DMS79 (cell line): Measurements from ENCODE around the gene C1orf52.
"Not testable (repeated sequence)": the region's sequence is repeated elsewhere in the genome, so short reads cannot be mapped to it uniquely, and the experiment has no call there.

ENCODE experiments used
- DNase-seq: peaks from one replicate; lab custom pipeline; 2025; lab: John Stamatoyannopoulos, UW

Gene C1orf52

DNA sequence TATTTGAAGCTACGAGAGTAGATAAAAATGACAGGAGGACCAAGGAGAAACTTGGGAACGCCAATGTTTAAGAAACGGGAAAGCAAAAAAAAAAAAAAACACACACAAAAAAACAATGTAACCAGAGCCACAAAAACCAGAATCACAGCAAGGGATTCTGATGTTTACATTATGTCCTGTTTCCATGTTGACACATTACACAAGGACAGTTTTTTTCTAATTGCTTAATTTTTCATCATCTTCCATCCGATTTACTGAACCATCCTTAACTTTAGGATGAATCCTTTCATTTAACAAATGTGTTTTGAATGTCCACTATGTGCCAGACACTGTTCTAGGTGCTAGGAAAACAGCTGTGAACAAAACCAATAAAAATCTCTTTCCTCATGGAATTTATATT lies 18.3 kb upstream of the C1orf52 start:
- DNase-seq: no peak

DNA sequence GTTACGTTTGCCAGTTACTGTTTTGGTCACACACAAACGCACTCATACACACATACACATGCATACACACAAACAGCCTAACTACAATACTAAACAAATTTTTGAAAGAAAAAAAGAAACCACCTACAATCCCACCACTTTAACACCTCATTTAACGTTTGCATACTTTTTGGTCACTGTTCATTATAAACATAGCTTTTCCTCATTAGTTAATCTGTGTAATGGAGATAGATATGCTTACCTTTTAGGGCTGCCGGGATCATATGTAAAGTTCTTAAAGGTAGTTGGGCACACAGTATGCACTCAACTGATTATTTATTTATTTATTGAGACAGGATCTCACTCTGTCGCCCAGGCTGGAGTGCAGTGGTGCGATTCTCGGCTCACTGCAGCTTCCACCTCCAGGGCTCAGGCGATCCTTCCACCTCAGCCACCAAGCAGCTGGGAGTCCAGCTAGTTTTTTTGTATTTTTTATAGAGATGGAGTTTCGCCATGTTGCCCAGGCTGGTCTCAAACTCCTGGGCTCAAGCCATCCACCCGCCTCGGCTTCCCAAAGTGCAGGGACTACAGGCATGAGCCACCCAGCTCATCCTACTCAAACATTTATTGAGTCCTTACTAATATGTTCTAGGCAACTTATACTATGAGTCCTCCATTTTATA lies 17.6 kb upstream of the C1orf52 start:
- no peak for DNase-seq

DNA sequence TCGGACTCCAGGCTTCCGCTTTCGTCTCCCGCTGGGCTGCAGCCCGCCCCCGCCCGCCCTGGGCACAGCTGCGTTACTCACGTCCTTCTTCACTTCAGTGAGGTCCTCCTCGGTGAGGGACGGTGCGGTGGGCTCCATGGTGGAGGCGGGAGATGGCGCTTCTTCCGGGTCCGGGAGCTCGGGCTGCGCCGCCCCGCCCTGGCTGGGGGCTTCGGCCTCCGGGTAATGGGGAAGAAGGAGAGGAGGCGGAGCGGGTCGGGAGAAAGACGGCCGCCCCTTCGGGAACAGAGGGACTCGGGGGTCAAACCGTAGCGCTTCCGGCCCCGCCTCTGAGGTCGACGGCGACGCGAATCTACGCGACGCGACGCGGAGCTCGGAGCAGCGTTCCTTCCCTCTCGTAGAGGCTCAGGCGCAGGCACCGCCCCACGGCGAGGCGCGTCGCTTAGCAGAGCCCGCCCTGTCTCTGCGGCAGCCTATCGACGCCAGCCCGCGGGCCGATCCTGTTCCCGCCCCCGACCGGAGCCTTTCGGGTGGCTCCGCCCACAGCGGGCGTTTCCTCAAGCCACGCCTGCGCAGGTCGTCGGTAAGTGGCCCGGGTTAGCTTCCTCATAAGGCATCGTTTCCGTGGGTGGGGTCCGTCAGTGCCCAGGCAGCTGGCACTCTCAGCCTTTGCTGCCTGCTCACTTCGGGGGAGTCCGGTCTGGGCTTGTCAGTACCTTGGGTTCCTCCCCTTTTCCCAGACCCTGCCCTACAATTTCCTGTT lies 16.9 kb upstream of the C1orf52 start, which contains the start of gene BCL10:
Gene BCL10, minus strand, starts transcription at position 418 of the 763 bp plus-strand sequence. Its CDS starts 280 bp downstream, at position 138.
- peak; percentile 98 for DNase-seq

DNA sequence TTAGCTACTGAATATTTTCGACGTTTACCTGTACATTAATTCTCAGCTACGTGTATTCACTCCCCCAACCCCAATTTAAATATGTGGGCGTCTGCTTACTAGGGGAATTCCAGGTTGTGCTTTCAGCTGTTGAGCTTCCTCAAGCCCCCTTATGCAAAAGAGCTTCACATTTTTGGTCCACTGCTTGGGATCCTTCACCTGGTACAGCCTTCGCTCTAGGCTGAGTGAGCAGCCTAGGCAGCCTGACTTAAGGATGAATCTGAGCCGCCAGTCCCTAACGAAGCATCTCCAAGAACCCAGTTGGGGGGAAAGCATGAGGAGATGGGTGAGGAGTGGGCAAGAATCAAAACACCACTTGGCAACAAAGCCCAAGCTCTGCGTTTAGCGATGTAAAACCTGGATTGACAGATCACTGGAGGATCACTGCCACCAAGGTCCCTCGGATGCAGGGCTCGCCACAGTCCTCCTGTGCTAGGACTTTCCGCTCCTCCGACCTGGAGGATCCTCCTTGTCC lies 16.3 kb upstream of the C1orf52 start:
- DNase-seq: no peak

DNA sequence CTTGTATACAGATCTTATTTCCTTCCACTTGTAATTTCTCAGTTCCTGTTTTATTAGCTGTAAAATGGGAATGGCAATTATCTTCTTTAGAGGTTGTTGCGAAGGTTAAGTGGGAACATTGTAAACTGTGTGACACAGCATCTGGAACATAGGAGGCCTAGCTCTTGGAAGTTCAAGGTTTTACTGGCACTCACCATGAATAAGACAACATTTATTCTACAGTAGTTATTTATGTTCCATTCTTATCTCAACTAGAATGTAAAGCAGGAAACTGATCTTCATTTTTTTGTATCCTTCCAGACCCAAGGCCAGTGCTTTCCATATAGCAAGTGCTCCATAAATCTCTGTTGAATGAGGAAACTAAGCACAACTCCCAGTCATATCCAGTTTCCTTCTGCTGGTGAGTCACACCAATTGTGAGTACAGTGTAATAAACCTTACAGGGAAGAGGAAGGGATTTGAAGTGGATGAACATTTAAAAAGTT lies 15.5 kb upstream of the C1orf52 start:
- no peak for DNase-seq

DNA sequence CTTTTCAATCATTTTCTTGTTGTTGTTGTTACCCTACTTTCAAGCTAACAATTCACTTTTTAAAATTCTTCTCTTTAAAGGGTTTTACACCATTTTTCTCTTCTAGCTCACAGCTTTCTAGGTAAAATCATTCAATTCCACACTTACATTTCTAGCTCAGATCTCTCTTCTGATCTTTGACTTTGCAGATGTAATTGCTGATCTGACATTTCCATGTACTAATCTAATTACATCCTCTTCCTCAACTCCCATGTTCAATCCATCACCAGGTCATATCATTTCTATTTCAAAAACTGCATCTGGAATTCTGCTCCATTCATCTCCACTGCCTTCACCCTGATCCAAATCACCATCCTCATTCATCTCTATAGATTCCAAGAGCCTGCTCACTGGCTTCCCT lies 13.9 kb upstream of the C1orf52 start:
- DNase-seq: no peak

DNA sequence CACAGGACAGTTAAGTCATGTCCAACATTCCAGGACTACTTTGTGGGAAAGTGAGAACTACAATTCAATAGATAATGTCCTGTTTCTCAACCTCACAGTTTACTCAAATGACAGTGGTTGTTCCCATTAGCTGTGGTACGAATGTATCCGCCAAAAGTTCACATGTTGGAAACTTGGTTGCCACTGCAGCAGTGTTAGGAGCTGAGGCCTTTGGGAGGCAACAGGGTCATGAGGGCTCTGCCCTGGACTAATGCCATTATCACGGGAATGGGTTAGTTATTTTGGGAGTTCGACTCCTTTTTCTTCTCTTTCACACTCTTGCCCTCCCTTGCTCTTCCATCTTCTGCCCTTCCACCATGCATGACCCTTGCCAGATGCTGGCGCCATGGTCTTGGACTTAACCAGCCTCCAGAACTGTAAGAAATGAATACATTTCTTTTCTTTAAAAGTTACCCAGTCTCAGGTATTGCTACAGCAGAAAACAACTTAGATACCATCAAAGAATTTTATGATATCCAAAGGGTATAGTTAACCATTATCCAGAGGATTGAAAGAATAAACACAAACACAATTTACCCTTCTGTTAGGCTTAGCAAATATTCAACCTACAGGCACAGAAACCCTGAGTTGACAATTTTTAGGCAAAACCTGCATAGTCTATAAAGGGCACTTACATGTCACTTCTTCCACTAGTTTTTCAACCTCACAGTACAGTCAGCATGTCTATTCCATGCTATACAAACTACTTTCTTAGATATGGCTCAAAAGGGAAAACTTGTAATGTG lies 9.5 kb upstream of the C1orf52 start:
- no peak for DNase-seq

DNA sequence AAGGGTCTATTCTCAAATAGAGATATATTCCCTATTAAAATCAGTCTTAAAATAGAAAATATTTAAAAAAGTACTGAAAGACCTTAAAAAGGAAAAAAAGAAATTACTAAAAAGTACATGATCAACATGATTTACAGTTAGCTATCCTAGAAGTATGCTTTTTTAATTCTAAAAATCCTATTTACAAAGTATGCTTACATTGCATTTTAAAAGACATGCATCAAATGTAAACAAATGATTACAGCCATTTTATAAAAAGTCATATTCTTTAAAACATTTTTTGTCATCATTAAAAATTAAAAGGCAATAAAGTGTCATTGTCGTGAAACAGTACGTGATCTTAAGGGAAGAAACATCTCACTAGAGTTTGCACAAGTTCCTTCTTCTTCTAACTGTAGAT lies 7.9 kb upstream of the C1orf52 start:
- no peak for DNase-seq

DNA sequence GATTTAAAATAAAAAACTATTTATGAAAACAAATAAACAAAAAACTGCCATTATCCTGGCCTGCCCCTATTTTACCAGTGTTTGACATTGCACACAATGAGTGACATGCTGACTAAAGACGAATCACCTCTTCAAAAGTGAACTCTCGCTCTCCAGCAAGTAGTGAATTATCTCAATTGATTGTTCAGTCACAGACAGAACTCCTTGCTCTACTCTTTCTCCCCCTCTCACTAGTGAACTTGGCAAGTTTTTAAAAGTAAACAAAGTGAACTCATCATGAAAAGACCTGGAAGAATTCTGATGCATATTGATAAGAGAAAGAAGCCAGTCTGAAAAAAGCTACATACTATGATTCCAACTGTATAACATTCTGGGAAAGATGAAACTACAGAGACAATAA lies 4.7 kb upstream of the C1orf52 start:
- no peak for DNase-seq

DNA sequence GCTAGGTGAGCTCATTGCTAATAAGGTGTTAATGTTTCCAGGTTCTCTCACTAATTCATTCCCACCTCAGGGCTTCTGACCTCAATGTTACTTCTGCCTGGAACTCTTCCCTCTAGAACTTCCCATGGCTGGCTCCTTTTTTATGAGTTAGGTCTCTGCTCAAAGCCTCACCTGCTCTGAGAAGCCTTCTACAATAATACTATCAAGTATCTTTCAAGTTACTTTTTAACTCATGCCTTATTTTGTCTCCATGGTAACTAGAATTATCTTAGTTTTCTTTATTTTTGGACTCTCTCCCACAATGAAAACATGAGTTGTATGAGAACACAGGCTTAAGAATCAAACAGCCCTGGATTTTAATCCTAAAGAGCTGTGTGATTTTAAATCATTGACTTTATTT lies 3.5 kb upstream of the C1orf52 start:
- DNase-seq: no peak

DNA sequence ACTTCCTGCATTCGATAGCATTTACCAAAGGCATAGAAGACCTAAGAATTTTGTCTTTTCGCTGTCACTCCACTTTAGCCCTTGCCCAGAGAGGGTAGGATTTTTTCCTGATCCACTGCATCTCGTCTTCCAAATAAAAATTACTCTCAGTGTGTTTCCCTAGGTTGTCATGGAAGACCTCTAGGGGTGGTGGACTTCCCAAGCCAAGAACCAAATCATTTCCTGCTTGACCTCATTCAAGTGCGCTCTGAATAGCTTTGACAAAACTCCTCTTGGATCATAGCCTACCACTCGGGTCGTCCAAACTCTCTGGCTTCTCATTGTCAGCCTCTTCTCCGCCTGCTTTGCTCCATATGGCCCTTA lies 431 bp upstream of the C1orf52 start:
- DNase-seq: no peak

DNA sequence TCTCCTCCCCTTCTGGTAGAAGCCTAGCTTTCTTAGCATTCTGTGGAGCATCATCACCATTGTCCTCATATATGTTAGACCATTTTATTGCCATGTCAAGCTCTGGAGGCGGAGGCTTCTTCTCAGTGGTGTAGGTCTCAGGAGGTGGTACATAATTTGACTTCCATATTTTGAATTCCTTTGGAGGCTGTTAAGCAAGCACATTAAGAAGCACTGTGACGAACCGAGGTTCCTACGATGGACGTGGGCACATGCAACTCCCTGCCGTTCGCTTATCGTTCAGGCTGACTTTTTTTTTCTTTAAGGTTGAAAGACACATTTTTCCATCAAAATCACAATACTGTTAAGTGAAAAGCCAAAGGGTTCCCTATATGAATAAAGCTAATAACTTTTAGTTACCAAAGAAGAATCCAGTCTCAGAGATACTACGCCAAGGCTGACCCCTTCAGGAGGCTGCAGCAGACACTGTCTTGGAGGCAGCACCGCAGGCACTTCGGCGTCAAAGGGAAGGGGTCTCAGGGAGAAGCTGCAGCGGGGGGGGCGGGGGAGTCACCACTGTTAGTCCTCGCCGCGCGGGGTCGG lies 835 bp downstream of the C1orf52 start:
- no peak for DNase-seq

DNA sequence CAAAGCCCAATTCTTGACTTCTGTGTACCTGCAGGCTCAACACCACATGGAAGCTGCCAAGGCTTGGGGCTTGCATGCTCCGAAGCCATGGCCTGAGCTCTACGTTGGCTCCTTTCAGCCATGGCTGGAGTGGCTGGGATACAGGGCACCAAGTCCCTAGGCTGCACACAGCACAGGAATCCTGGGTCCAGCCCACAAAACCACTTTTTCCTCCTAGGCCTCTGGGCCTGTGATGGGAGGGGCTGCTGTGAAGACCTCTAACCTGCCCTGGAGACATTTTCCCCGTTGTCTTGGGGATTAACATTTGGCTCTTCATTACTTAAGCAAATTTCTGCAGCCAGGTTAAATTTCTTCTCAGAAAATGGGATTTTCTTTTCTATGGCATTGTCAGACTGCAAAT lies 10.4 kb downstream of the C1orf52 start:
- DNase-seq: not testable (repeated sequence)

DNA sequence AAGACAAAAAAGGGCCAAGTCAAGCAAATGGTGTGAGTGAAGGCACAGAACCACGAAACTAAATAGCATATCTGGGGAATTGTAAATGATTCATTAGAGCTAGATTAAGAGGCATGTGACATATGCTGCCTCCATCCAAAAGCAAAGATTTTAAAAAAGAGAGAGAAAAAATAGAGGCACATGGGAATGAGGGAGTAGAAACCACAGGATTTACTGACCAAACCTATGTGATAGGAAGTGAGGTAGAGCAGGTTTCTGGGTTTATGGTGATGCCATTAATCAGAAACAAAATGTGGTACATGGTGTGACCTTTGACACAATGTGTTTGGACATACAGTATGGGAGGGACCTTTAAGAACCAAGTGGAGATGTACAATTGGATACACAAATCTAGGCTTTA lies 13.6 kb downstream of the C1orf52 start:
- DNase-seq: no peak

DNA sequence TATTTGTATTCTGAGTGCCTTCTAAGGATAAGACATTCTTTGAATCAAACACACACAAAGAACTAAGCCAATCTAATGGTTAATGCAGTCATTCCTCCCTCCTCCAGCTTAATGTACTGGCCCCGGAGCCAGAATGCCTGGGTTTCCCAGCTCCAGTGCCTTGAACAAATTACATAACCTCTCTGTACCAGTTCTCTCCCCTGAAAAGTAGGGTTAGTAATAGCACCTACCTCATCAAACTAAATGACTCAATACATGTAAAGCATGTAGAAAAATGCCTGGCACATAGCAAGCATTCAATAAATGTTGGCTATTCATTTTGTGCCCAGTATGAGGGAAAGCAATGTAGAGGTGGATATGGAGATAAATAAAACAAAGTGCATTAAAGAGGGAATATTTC lies 14.0 kb downstream of the C1orf52 start:
- no peak for DNase-seq

DNA sequence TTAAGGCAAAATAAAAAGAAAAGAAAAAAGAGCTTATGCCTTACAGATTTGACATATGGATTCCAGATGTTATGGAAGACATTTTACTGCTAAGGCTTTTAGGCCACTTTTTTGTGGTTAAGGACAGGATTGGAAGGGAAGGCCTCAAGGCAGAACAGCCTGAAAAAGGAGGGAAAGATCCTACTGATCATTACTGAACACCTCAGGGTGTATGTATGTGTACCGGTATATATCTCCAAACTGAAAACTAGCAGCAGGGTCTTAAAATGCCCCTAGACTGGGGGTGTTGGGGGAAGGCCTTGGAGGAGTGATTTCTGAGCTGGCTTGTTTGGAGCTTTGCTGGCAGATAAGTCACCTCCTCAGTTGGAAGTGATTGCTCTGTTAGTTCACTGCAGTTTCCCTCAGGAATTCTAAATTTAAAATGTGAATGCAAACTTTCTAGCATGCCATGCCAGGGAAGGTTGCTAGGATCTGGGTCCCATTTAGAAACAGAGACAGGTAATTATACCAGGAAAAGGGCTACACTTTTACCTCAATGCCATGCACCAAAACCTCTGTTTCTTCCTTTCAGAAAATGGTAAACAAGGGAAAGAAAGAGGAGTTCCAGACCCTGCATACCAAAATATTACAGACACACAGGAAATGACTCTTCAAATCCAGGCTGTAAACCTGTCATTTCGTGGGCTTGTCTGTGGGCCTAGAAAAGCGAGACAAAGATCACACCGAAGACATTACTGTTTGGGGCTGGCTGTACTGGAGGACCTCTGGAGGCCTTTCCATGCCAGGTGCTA lies 15.0 kb downstream of the C1orf52 start:
- no peak for DNase-seq

DNA sequence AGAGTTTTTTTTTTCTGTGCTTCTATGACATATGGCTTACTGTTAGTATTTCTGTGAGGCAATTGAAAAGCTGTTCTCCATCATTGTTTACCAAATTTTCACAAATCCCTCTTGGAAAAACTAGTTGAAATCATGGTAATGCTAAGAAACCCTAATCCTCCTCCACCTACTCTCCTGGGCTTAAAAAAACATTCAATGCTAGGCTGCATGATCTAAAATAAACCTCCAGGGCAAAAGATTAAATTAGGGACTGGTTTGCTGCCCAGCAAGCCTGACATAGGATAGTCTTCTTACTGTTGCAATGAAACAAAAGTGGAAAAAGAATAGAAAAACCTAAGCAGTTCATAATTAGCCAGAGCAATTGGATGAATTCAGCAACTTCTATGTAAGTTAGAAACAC lies 16.1 kb downstream of the C1orf52 start:
- DNase-seq: no peak

DNA sequence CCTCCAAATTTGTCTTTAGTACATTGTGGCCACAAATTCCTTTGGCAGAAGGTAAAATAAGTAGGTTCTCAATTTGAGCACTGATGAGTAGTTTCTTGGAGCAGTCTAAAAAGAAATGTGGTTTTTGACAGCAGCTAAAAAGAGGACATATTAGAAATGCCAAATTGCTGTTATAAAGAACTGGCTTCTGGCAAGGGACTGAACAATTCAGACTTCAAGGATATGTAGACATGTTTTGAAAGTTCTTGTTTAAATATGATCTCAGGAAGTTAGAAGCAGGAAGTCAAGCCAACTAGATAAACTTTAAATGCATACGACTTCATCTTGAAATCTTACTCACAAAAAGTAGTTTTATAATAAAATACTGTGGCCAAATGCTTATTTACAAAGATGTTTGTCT lies 18.8 kb downstream of the C1orf52 start:
- no peak for DNase-seq

DNA sequence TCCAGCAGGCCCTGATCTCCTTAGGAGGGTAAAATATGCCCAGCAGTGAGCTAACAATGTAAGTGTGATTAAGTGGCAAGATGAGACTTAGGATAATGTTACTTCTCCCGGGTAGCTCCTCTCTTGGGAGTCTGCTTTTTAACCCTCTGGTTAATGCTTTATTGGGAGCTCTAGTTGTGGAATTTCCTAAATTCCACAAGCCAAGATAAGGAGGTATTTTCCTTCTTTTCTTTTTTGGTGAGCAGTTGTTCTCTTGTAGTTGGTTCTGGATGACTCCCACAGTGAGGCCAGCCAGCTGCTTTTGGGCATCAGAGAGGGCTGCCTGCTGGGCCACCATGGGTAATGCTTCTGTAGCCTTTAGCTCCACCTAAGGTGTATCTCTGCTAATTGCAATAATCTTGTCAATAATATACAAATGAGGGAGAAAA lies 19.3 kb downstream of the C1orf52 start:
- DNase-seq: peak; percentile 30

DNA sequence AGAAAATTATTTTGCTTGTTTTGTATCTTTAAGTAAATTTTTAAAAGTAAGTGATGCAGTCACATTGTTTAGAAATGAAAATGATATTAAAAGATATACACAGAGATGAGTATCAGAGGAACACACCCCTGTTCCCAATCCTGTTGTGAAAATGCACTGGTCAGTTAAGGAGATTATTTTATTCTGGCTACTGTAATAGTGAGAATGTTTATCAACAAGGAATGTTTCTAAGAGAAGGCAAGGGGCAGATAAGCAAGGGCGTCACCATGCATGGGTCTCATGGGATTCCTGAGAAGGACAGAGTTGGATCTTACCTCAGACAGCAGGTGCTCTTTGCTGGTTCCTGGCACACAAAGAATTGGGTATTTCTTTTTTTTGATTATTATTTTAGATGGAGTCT lies 21.8 kb downstream of the C1orf52 start:
- no peak for DNase-seq

DNA sequence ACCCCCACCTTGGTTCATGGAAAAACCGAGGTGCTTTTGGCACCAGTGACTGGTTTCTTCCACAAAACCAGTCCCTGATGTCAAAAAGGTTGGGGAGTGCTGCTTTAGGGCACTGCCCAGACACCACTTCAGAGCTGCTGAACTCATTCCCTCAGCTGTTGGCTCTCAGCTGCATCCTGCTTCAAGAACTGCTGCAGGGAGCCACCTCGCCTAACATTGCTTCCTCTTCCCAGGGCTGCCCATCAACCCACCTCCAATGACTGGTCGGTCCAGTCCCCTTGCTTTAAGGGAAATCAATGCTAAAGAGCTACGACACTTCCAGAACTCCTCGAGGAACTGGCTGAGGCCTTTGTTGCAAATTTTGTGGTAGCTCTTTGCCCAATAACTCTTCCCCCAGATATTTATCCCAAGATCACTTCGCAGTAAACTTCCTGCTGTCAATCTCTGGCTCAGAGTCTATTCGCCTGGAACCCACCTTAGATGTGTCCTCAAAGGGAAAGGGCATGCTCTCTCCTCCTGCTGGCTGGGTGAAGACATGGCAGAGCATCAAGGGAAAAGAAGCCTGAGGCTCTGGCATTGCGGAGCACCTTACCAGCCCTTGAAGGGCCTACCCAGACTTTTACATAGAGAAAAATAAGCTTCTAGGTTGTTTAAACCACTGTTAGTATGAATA lies 29.0 kb downstream of the C1orf52 start:
- no peak for DNase-seq
